Measurements from ENCODE around the gene ZNF544.
"Not testable (repeated sequence)": the region's sequence is repeated elsewhere in the genome, so short reads cannot be mapped to it uniquely, and the experiment has no call there.

ZNF544 gene

DNA sequence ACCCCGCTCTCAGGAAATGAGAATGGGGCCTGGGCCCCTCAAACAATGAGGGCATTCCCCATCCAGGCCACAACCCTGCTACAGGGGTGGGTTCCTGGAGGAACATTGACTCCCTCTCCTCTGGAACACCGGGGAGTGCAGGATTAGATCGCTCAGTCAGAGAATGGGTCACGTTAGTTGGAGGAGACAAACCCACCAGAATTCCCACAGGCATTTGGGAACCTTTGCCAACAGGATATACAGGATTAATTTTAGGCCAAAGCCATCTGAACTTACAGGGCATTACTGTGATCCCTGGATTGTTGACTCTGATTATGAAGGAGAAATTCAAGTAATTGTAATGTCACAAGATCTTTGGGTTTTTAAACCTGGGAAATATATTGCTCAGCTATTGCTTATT lies 79.0 kb downstream of the ZNF544 start:
- H3K9me3 ChIP-seq (ENCODE audit: insufficient read depth, low read depth, low read length) = no peaks in the 10 kb centered on the region
- H3K4me3 ChIP-seq (ENCODE audit: low read length) = no peak overlapping the region
- H3K36me3 ChIP-seq (ENCODE audit: insufficient read depth, low read depth, low read length) = peaks cover 54% of the 10 kb centered on the region
- H3K27me3 ChIP-seq (ENCODE audit: insufficient read depth, low read length) = no peaks in the 10 kb centered on the region
- no peak overlapping the region for H3K9ac ChIP-seq (ENCODE audit: low read depth, low read length)
- H3K27ac ChIP-seq (ENCODE audit: low read length) = no peak overlapping the region
- peaks cover 5% of the 10 kb centered on the region; the same call in 1 of the 2 replicates for H3K4me1 ChIP-seq (ENCODE audit: insufficient read depth, low read length)

DNA sequence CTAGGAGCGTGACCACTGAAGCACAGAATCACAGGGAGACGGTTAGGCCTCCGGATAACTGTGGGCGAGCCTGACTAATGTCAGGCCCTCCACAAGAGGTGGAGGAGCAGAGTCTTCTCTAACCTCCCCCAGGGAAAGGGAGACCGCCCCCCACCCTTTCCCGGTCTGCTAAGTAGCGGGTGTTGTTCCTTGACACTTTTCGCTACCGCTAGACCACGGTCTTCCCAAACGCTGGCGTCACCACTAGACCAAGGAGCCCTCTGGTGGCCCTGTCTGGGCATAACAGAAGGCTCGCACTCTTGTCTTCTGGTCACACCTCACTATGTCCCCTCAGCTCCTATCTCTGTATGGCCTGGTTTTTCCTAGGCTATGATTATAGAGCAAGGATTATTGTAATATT lies 82.0 kb downstream of the ZNF544 start:
- H3K36me3 ChIP-seq (ENCODE audit: insufficient read depth, low read depth, low read length) = peaks cover 81% of the 10 kb centered on the region
- not testable (repeated sequence) for H3K4me1 ChIP-seq (ENCODE audit: insufficient read depth, low read length); H3K4me3 ChIP-seq (ENCODE audit: low read length)

DNA sequence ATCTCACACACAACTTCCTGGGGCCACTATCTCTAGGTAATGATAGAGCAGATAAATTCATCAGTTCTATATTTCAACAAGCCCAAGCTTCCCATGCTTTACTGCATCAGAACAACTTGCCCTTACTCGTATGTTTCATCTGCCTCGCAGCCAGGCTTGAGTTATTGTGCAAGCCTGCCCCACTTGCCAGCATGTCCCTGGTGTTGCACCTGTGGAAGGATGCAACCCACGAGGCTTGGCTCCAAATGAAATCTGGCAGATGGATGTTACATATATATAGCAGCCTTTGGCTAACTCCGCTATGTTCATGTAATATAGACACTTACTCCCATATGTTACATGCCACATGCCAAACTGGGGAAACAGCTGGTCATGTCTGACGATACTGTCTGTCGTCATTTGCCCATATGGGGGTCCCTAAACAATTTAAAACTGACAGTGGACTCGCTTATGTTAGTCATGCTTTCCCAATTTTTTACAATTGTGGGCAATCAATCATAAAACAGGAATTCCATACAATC lies 82.7 kb downstream of the ZNF544 start:
- Histone ChIP-seq H3K9ac (ENCODE audit: low read depth, low read length) (no peak overlapping the region), H3K27ac (ENCODE audit: low read length) (no peak overlapping the region), H3K9me3 (ENCODE audit: insufficient read depth, low read depth, low read length) (no peaks in the 10 kb centered on the region), H3K4me1 (ENCODE audit: insufficient read depth, low read length) (no peaks in the 10 kb centered on the region), H3K4me3 (ENCODE audit: low read length) (no peak overlapping the region), H3K27me3 (ENCODE audit: insufficient read depth, low read length) (no peaks in the 10 kb centered on the region), H3K36me3 (ENCODE audit: insufficient read depth, low read depth, low read length) (peaks cover 82% of the 10 kb centered on the region)

More for the DNA sequence above, 82.0 kb downstream of the ZNF544 start:
- H3K9me3 ChIP-seq (ENCODE audit: insufficient read depth, low read depth, low read length); H3K27ac ChIP-seq (ENCODE audit: low read length); H3K27me3 ChIP-seq (ENCODE audit: insufficient read depth, low read length); H3K9ac ChIP-seq (ENCODE audit: low read depth, low read length): not testable (repeated sequence)

Measured in iPS-20b (cell line).